NOMO-1 treated with DMSO at 0.1 percent for 48 hours (cell line): Measurements from ENCODE around the gene BRD2.

ENCODE experiments used
- DNase-seq: peaks from one replicate; lab custom pipeline; 2025; ENCODE audit not compliant: unreplicated experiment; lab: John Stamatoyannopoulos, UW

Gene BRD2

GRCh38 chr6:32971242-32971580 is 2.8 kb downstream of the BRD2 start:
- DNase-seq, result no peak

GRCh38 chr6:32971581-32972352 is 3.4 kb downstream of the BRD2 start:
- DNase-seq, result peak; percentile 99

GRCh38 chr6:32972353-32973143 is 4.2 kb downstream of the BRD2 start:
- DNase-seq, result no peak

- no peak for DNase-seq
Observed at GRCh38 chr6:32973144-32974015, 5.0 kb downstream of the BRD2 start.

GRCh38 chr6:32974016-32974333 is 5.6 kb downstream of the BRD2 start:
- peak; percentile 49 for DNase-seq

- DNase-seq, result no peak
Observed at GRCh38 chr6:32974541-32975308, 6.3 kb downstream of the BRD2 start.

- DNase-seq, result no peak
Observed at GRCh38 chr6:32975886-32976285, 7.5 kb downstream of the BRD2 start.

- no peak for DNase-seq
Observed at GRCh38 chr6:32976334-32977069, 8.1 kb downstream of the BRD2 start.

GRCh38 chr6:32977272-32977952 is 9.0 kb downstream of the BRD2 start:
- no peak for DNase-seq

- no peak for DNase-seq
Observed at GRCh38 chr6:32977953-32978324, 9.5 kb downstream of the BRD2 start.

GRCh38 chr6:32979720-32980487 is 11.5 kb downstream of the BRD2 start:
- no peak for DNase-seq

GRCh38 chr6:32980488-32981038 is 12.2 kb downstream of the BRD2 start:
- no peak for DNase-seq

GRCh38 chr6:32982084-32982701 is 13.8 kb downstream of the BRD2 start:
- peak; percentile 34 for DNase-seq

GRCh38 chr6:32982702-32983492 is 14.5 kb downstream of the BRD2 start:
- no peak for DNase-seq

GRCh38 chr6:32983493-32983848 is 15.1 kb downstream of the BRD2 start:
- no peak for DNase-seq

- no peak for DNase-seq
Observed at GRCh38 chr6:32983964-32984621, 15.7 kb downstream of the BRD2 start.
